CD4-positive, alpha-beta T cell (primary cell): ENCODE measurements around the gene FNBP1L. TPM values are rescaled to one million over a fixed set of nuclear protein-coding genes. Genes with fewer than 3 reads are reported as not detected.

Experiments
- ATAC-seq: fragments of 200-7000 bp; cut with Tn5 transposase; one replicate; pipeline ENCODE4 v1.10.0; 2022; ENCODE audit warnings: mild to moderate bottlenecking; ENCODE audit not compliant: poor library complexity
- CTCF ChIA-PET: fragments of 350-600 bp; sonication (Branson Sonifier 250); formaldehyde crosslinking; loops from one replicate; lab custom pipeline; 2021; ENCODE audit warnings: antibody characterized with exemption, inconsistent platforms; lab: Charles Lee
- POLR2A ChIA-PET: fragments of 350-600 bp; sonication (Branson Sonifier 250); formaldehyde crosslinking; loops from one replicate; lab custom pipeline; 2021; ENCODE audit warnings: antibody characterized with exemption, inconsistent platforms; lab: Charles Lee
- DNase-seq, 14 experiments: peaks; one replicate each; pipeline ENCODE4 v3.0.0-alpha.2; 2013 to 2020; ENCODE audit warnings: mixed read lengths in 2 of 14
- H3K27ac ChIP-seq, 2 donors: one replicate each; pipeline versions ENCODE4 v1.5.1 to v1.7.0; 2013; ENCODE audit warnings: low read length in 2 of 2, low read depth in 1 of 2, mild to moderate bottlenecking in 1 of 2
- H3K27me3 ChIP-seq, 2 experiments: 1 replicate in 1 of 2; 2 replicates in 1 of 2; pipeline versions ENCODE4 v1.6.1 to v1.7.0; 2013; ENCODE audit warnings: low read length in 2 of 2, control low read depth in 1 of 2, mild to moderate bottlenecking in 1 of 2, moderate library complexity in 1 of 2; ENCODE audit not compliant: insufficient read depth in 2 of 2, control insufficient read depth in 1 of 2
- H3K36me3 ChIP-seq: one replicate; pipeline ENCODE4 v1.6.1; 2013; ENCODE audit warnings: low read length, control low read depth; ENCODE audit not compliant: insufficient read depth
- H3K4me1 ChIP-seq: one replicate; pipeline ENCODE4 v1.6.1; 2013; ENCODE audit warnings: low read length, control low read depth; ENCODE audit not compliant: insufficient read depth
- H3K4me3 ChIP-seq: one replicate; pipeline ENCODE4 v1.5.1; 2013; ENCODE audit warnings: mild to moderate bottlenecking, low read length, moderate library complexity
- H3K9me3 ChIP-seq, 2 experiments: 1 replicate in 1 of 2; 2 replicates in 1 of 2; pipeline versions ENCODE4 v1.6.1 to v1.7.0; 2013; ENCODE audit warnings: low read length in 2 of 2, mild to moderate bottlenecking in 2 of 2, control low read depth in 1 of 2, moderate library complexity in 1 of 2; ENCODE audit not compliant: control insufficient read depth in 1 of 2, insufficient read depth in 1 of 2
- H3K27ac Mint-ChIP-seq: one replicate; pipeline ENCODE4 v1.8.0; 2020; ENCODE audit warnings: mixed read lengths
- H3K27me3 Mint-ChIP-seq: one replicate; pipeline ENCODE4 v1.8.0; 2021; ENCODE audit warnings: mixed read lengths
- H3K36me3 Mint-ChIP-seq: one replicate; pipeline ENCODE4 v1.8.0; 2021; ENCODE audit warnings: low read depth, mixed read lengths
- H3K4me1 Mint-ChIP-seq: one replicate; pipeline ENCODE4 v1.8.0; 2021; ENCODE audit warnings: low read depth, mixed read lengths
- H3K4me3 Mint-ChIP-seq: one replicate; pipeline ENCODE4 v1.8.0; 2020; ENCODE audit warnings: mild to moderate bottlenecking, mixed read lengths
- H3K9me3 Mint-ChIP-seq: one replicate; pipeline ENCODE4 v1.8.0; 2020; ENCODE audit warnings: mixed read lengths
- CTCF ChIP-seq: fragments of 200-600 bp; IDR thresholded peaks from one replicate; pipeline ENCODE4 v1.8.0; 2022; ENCODE audit warnings: antibody characterized with exemption, mild to moderate bottlenecking
- intact Hi-C, 2 experiments: fragments of 100-400 bp; cut with DNase I in 1 of 2; cut with micrococcal nuclease in 1 of 2; formaldehyde crosslinking; loops; one replicate each; pipeline versions ENCODE4 v1.15.1 to v1.9.0; 2023 to 2025; cut with DNase I, micrococcal nuclease
- total RNA-seq, 174 experiments: library from RNA in 2 of 174; stranded (reverse) in 2 of 174; gene quantifications; one replicate each; pipeline ENCODE4 v1.2.3 and lab custom pipeline; 2021 to 2026

Gene FNBP1L
- total RNA-seq, 2 experiments from 2014 or later, result 1.1 TPM

DNA sequence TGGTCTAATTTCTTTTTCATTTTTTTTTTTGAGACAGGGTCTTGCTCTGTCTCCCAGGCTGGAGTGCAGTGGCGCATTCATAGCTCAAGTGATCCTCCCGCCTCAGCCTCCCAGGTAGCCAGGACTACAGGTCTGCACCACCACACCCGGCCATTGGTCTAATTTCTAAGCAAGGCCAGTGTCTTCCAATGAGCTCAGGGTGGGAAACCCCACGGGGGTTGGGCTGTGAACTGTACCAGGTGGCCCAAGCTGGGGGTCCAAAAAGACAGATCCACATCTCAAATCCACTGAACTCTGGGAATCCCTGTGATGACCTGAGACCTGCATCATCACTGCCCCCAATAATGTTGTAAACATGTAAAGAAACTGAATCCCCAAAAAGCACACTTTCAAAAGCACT is 154.2 kb downstream of the FNBP1L start:
- ATAC-seq (no peak), DNase-seq (no peak)
- H3K27me3 ChIP-seq, result no peaks in the 10 kb centered on the region
- no peak overlapping the region for H3K4me3 ChIP-seq
- intact Hi-C loops, result no loop called here
- no peaks in the 10 kb centered on the region for H3K36me3 ChIP-seq
- H3K27ac ChIP-seq, result no peak overlapping the region
- no peaks in the 10 kb centered on the region for H3K36me3 Mint-ChIP-seq
- H3K4me1 Mint-ChIP-seq, result no peaks in the 10 kb centered on the region
- H3K9me3 ChIP-seq, result no peaks in the 10 kb centered on the region
- ChIA-PET CTCF (no interaction called here), POLR2A (no interaction called here)
- H3K9me3 Mint-ChIP-seq, result no peaks in the 10 kb centered on the region
- no peak for TF ChIP-seq CTCF
- no peak overlapping the region for H3K27ac Mint-ChIP-seq
- no peaks in the 10 kb centered on the region for H3K4me1 ChIP-seq
- no peak overlapping the region for H3K4me3 Mint-ChIP-seq
- no peaks in the 10 kb centered on the region for H3K27me3 Mint-ChIP-seq

DNA sequence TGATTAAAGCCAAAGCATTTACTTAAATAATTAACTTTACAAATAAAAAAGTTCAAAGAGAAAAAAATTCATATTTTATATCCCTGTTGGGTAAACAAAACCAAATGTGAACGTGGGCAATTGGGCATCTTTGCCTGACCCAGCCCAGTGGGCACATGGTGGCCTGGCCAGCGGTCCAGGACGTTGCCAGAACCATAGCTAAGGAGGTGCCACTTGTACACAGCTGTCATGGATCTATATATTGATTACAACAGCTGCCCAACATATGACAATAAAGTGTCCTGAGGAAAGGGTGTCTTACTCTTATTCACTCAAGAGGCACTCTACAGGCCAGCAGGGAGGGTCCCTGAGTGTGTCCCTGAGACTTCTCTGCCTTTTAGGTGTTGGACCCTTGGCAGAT is 155.2 kb downstream of the FNBP1L start:
- Histone ChIP-seq H3K27ac (no peak overlapping the region), H3K4me1 (peaks cover 2% of the 10 kb centered on the region), H3K9me3 (no peaks in the 10 kb centered on the region), H3K36me3 (no peaks in the 10 kb centered on the region), H3K27me3 (no peaks in the 10 kb centered on the region), H3K4me3 (no peak overlapping the region)
- no peaks in the 10 kb centered on the region for H3K9me3 Mint-ChIP-seq
- no peak overlapping the region for H3K4me3 Mint-ChIP-seq
- no peak for DNase-seq
- H3K36me3 Mint-ChIP-seq, result no peaks in the 10 kb centered on the region
- no peak for ATAC-seq
- H3K27ac Mint-ChIP-seq, result no peak overlapping the region
- intact Hi-C loops, result no loop called here
- no peaks in the 10 kb centered on the region for H3K27me3 Mint-ChIP-seq
- ChIA-PET POLR2A (no interaction called here), CTCF (no interaction called here)
- no peak for TF ChIP-seq CTCF
- H3K4me1 Mint-ChIP-seq, result no peaks in the 10 kb centered on the region

GRCh38 chr1:93603601-93604000 is 155.7 kb downstream of the FNBP1L start:
- Mint-ChIP-seq H3K36me3 (no peaks in the 10 kb centered on the region), H3K27ac (no peak overlapping the region), H3K4me3 (no peak overlapping the region), H3K27me3 (no peaks in the 10 kb centered on the region), H3K9me3 (no peaks in the 10 kb centered on the region), H3K4me1 (no peaks in the 10 kb centered on the region)
- ATAC-seq (no peak), DNase-seq (no peak)
- Histone ChIP-seq H3K9me3 (no peaks in the 10 kb centered on the region), H3K36me3 (no peaks in the 10 kb centered on the region), H3K27ac (no peak overlapping the region), H3K4me3 (no peak overlapping the region), H3K27me3 (no peaks in the 10 kb centered on the region), H3K4me1 (peaks cover 2% of the 10 kb centered on the region)
- POLR2A ChIA-PET, result no interaction called here
- no peak for TF ChIP-seq CTCF
- CTCF ChIA-PET, result no interaction called here
- intact Hi-C loops, result no loop called here

Other genes with a start within 250 kb of the FNBP1L start
- 10 to 100 TPM; 51.4 to 54.4 TPM for gene DR1, start 102.2 kb upstream of the FNBP1L start, total RNA-seq
- gene BCAR3, start 233.7 kb downstream of the FNBP1L start, total RNA-seq, result under 1 TPM; 0.47 to 0.92 TPM